Activated naive CD4-positive, alpha-beta T cell treated with anti-CD3 and anti-CD28 coated beads, Interleukin-2, amount 50 U/mL, for 24 hours (primary cell): ENCODE data around the gene ARFGAP1.
"Not testable (repeated sequence)": the region's sequence is repeated elsewhere in the genome, so short reads cannot be mapped to it uniquely, and the experiment has no call there.

Experiments used
- H3K27ac Mint-ChIP-seq: one replicate; pipeline ENCODE4 v1.8.0; 2021; ENCODE audit warnings: mild to moderate bottlenecking, mixed read lengths
- H3K27me3 Mint-ChIP-seq: one replicate; pipeline ENCODE4 v1.8.0; 2021; ENCODE audit warnings: mixed read lengths
- H3K36me3 Mint-ChIP-seq: one replicate; pipeline ENCODE4 v1.8.0; 2021; ENCODE audit warnings: mixed read lengths
- H3K4me1 Mint-ChIP-seq: one replicate; pipeline ENCODE4 v1.8.0; 2021; ENCODE audit warnings: mixed read lengths
- H3K4me3 Mint-ChIP-seq: one replicate; pipeline ENCODE4 v1.8.0; 2021; ENCODE audit warnings: mild to moderate bottlenecking, mixed read lengths
- H3K9me3 Mint-ChIP-seq: one replicate; pipeline ENCODE4 v1.8.0; 2021; ENCODE audit warnings: mixed read lengths

The ARFGAP1 gene

GRCh38 chr20:63236116-63236837 is 36.3 kb upstream of the ARFGAP1 start:
- Mint-ChIP-seq H3K4me1 (peaks cover 4% of the 10 kb centered on the region), H3K9me3 (no peaks in the 10 kb centered on the region), H3K36me3 (no peaks in the 10 kb centered on the region), H3K4me3 (no peak overlapping the region), H3K27ac (no peak overlapping the region), H3K27me3 (peaks cover 4% of the 10 kb centered on the region)

GRCh38 chr20:63238031-63238430 is 34.6 kb upstream of the ARFGAP1 start:
- no peaks in the 10 kb centered on the region for H3K27me3 Mint-ChIP-seq

DNA sequence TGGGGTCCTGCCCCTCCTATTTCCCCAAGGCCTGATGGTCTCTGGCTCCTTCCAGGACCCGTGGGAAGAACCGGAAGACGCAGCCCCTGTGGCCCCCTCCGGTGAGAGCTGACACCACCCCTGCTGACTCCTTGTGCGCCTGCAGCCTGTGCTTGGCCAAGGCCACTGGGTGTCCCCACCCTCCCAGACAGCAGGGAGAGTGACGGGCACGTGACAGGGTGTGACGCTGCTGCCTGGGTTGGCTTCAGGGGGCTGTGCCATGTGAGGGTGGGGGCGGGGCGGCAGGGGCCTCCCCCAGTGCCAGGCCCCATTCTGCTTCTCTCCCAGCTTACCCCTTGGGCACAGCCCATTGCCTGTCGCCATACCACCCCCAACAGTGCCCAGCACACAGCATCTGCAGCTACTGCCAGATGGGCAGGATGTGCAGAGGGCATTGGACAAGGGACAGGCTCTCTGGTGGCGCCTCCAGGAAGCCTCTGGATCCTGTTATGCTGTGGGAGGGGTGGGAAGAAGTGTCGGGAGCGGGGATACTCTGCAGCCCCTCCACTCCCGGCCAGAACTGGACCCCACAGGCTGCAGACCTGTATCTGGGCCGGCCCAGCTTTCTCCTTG is 34.0 kb upstream of the ARFGAP1 start:
- Mint-ChIP-seq H3K27me3 (no peaks in the 10 kb centered on the region), H3K27ac (no peak overlapping the region)

More at GRCh38 chr20:63238031-63238430, 34.6 kb upstream of the ARFGAP1 start:
- no peaks in the 10 kb centered on the region for H3K9me3 Mint-ChIP-seq
- no peak overlapping the region for H3K4me3 Mint-ChIP-seq
- no peak overlapping the region for H3K27ac Mint-ChIP-seq
- no peaks in the 10 kb centered on the region for H3K36me3 Mint-ChIP-seq
- H3K4me1 Mint-ChIP-seq: peaks cover 4% of the 10 kb centered on the region

GRCh38 chr20:63239431-63239830 is 33.2 kb upstream of the ARFGAP1 start:
- no peak overlapping the region for H3K4me3 Mint-ChIP-seq
- peaks cover 4% of the 10 kb centered on the region for H3K4me1 Mint-ChIP-seq
- no peak overlapping the region for H3K27ac Mint-ChIP-seq
- H3K36me3 Mint-ChIP-seq: no peaks in the 10 kb centered on the region
- H3K27me3 Mint-ChIP-seq: no peaks in the 10 kb centered on the region
- H3K9me3 Mint-ChIP-seq: no peaks in the 10 kb centered on the region

More for the DNA sequence above, 34.0 kb upstream of the ARFGAP1 start:
- Mint-ChIP-seq H3K4me1 (peaks cover 4% of the 10 kb centered on the region), H3K4me3 (no peak overlapping the region), H3K36me3 (no peaks in the 10 kb centered on the region), H3K9me3 (no peaks in the 10 kb centered on the region)

- no peak overlapping the region for H3K4me3 Mint-ChIP-seq
- H3K27me3 Mint-ChIP-seq: no peaks in the 10 kb centered on the region
- no peaks in the 10 kb centered on the region for H3K36me3 Mint-ChIP-seq
- H3K4me1 Mint-ChIP-seq: peaks cover under 1% of the 10 kb centered on the region
- H3K27ac Mint-ChIP-seq: no peak overlapping the region
- H3K9me3 Mint-ChIP-seq: no peaks in the 10 kb centered on the region
Measured at GRCh38 chr20:63240004-63240403, 32.6 kb upstream of the ARFGAP1 start.

- Mint-ChIP-seq H3K27me3 (no peaks in the 10 kb centered on the region), H3K9me3 (no peaks in the 10 kb centered on the region), H3K36me3 (no peaks in the 10 kb centered on the region), H3K4me3 (no peak overlapping the region), H3K4me1 (no peaks in the 10 kb centered on the region), H3K27ac (no peak overlapping the region)
Measured at GRCh38 chr20:63241272-63241671, 31.3 kb upstream of the ARFGAP1 start.

DNA sequence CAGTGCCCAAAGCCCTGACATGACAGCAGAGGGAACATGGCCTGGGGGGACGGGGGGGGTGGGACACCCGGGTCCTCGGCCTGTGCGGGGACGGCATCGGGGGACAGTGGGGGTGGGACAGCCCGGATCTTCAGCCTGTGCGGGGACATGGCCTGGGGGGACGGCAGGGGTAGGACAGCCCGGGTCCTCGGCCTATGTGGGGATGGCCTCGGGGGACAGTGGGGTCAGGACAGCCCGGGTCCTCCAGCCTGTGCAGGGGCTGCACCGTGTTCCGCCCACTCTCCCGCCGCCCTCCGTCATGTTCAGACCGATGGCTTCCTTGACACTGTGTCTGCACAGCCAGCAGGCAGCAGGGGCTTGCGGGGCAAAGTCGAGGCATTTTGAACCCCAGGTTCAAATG is 29.9 kb upstream of the ARFGAP1 start:
- Mint-ChIP-seq H3K4me3 (no peak overlapping the region), H3K4me1 (no peaks in the 10 kb centered on the region), H3K27me3 (no peaks in the 10 kb centered on the region), H3K9me3 (no peaks in the 10 kb centered on the region), H3K36me3 (no peaks in the 10 kb centered on the region), H3K27ac (no peak overlapping the region)

GRCh38 chr20:63243604-63244247 is 28.9 kb upstream of the ARFGAP1 start:
- Mint-ChIP-seq H3K27ac (no peak overlapping the region), H3K4me3 (no peak overlapping the region), H3K4me1 (no peaks in the 10 kb centered on the region), H3K9me3 (no peaks in the 10 kb centered on the region), H3K27me3 (peaks cover 7% of the 10 kb centered on the region), H3K36me3 (no peaks in the 10 kb centered on the region)

GRCh38 chr20:63244468-63244867 is 28.1 kb upstream of the ARFGAP1 start:
- no peaks in the 10 kb centered on the region for H3K9me3 Mint-ChIP-seq
- no peak overlapping the region for H3K27ac Mint-ChIP-seq
- H3K4me3 Mint-ChIP-seq: no peak overlapping the region
- no peaks in the 10 kb centered on the region for H3K36me3 Mint-ChIP-seq
- no peaks in the 10 kb centered on the region for H3K4me1 Mint-ChIP-seq
- H3K27me3 Mint-ChIP-seq: peaks cover 9% of the 10 kb centered on the region

DNA sequence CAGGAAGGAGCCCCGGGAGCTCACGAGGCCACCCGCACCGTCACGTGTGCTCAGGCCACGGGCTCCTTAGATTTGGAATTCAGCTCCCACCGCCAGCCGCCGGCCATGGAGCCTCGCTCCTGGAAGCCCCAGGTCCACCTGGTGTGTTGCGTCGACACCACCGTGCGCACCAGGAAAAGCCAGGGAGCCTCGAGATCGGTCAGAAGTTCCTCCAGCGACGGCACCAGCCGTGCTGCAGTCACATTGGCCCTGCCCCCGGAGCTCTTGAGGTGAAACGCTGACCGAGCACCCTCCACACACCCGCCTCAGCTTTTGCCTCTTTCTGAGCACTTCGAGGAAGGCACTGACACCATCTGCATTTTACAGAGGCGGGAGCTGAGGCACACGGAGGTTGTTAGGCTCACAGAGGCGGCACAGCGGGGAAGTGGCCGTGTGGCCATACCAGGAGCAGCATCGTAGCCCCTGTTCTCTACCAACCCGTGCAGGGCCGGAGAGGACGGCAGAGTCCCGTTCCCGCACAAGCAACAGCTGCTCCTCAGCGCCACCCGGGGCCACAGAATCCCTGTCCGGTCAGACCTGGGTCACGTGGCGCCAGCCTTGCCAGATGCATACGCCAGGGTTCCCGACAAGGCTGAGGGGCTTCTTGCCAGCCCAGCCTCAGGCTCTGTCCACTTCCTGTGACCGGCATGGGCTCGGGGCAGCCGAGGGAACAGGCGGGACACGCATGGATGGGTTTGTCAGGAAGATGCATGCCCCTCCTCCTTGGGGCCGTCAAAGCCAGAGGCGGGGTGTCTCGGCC is 25.9 kb upstream of the ARFGAP1 start:
- peaks cover 10% of the 10 kb centered on the region for H3K27me3 Mint-ChIP-seq
- no peak overlapping the region for H3K27ac Mint-ChIP-seq
- H3K4me1 Mint-ChIP-seq: no peaks in the 10 kb centered on the region
- no peaks in the 10 kb centered on the region for H3K36me3 Mint-ChIP-seq
- no peak overlapping the region for H3K4me3 Mint-ChIP-seq
- no peaks in the 10 kb centered on the region for H3K9me3 Mint-ChIP-seq

- no peaks in the 10 kb centered on the region for H3K36me3 Mint-ChIP-seq
- H3K9me3 Mint-ChIP-seq: no peaks in the 10 kb centered on the region
- peaks cover 2% of the 10 kb centered on the region for H3K4me1 Mint-ChIP-seq
- H3K27ac Mint-ChIP-seq: no peak overlapping the region
- H3K27me3 Mint-ChIP-seq: peaks cover 12% of the 10 kb centered on the region
- H3K4me3 Mint-ChIP-seq: no peak overlapping the region
Measured at GRCh38 chr20:63247671-63248228, 24.9 kb upstream of the ARFGAP1 start.

DNA sequence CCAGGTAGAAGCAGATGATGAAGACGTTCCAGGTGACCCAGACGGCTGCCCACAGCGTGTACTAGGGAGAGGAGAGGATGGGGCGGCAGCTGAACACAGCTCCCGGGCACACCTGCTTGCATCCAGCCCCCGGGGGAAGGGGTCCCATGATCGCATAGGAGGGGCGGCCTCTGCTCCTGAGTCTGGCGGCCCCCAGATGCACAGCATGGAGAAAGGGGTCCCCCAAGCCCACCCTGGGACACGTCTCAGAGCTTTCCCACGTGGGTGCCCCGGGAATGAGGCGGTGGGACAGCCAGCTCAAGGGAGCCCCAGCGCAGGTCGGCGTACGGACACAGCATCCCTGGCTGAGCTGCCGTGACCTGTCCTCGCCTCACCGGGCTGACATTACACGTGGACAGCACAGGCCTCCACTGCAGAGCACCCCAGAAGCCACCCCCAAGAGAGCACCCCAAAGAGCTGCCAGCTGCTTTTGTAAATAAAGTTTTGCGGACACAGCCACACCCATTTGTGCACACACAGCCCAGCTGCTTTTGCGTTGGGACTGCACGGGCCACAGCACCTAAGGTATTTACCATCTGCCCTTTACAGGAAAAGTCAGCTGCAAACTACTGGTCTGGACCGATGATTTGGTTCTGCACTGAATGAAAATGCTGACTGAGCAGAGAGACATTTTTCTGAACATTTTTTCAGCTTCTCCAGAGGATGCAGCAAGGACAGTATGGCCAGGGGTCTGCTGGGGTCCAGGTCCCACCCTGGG is 23.6 kb upstream of the ARFGAP1 start:
- H3K4me1 Mint-ChIP-seq: peaks cover 7% of the 10 kb centered on the region
- H3K36me3 Mint-ChIP-seq: no peaks in the 10 kb centered on the region
- no peak overlapping the region for H3K4me3 Mint-ChIP-seq
- H3K9me3 Mint-ChIP-seq: no peaks in the 10 kb centered on the region
- no peak overlapping the region for H3K27ac Mint-ChIP-seq
- H3K27me3 Mint-ChIP-seq: peaks cover 15% of the 10 kb centered on the region

DNA sequence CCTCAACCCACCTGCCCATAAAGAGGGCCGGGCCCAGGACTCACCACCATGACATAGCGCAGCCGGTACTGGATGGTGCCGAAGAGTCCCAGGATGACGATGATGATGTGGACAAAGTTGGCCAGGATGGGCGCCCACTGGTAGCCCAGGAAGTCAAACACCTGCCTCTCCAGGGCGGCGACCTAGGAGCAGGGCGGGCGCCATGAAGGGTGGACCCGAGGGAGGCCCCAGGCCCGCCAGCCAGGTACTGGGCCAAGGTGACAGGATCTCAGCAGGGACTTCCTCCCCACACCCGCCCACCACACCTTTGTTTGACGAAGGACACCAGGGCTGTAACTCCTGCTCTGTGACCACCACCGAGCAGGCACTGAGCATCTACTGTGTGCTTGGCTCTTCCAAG is 22.7 kb upstream of the ARFGAP1 start:
- H3K36me3 Mint-ChIP-seq: no peaks in the 10 kb centered on the region
- no peaks in the 10 kb centered on the region for H3K9me3 Mint-ChIP-seq
- no peak overlapping the region for H3K4me3 Mint-ChIP-seq
- peaks cover 7% of the 10 kb centered on the region for H3K4me1 Mint-ChIP-seq
- H3K27ac Mint-ChIP-seq: no peak overlapping the region
- H3K27me3 Mint-ChIP-seq: peaks cover 17% of the 10 kb centered on the region

- not testable (repeated sequence) for H3K4me1 Mint-ChIP-seq, H3K9me3 Mint-ChIP-seq, H3K4me3 Mint-ChIP-seq, H3K36me3 Mint-ChIP-seq, H3K27ac Mint-ChIP-seq
- H3K27me3 Mint-ChIP-seq: peaks cover 24% of the 10 kb centered on the region
Measured at GRCh38 chr20:63251350-63251749, 21.3 kb upstream of the ARFGAP1 start.

- Mint-ChIP-seq H3K27me3 (peaks cover 26% of the 10 kb centered on the region), H3K4me1 (peaks cover 7% of the 10 kb centered on the region), H3K4me3 (no peak overlapping the region), H3K36me3 (no peaks in the 10 kb centered on the region), H3K27ac (no peak overlapping the region), H3K9me3 (no peaks in the 10 kb centered on the region)
Measured at GRCh38 chr20:63252284-63252711, 20.3 kb upstream of the ARFGAP1 start.
